OCI-LY1 (cell line): ENCODE measurements around the gene DCX.

Experiments used
- CTCF ChIP-seq: fragments of 200-600 bp; sonication (generic), shearing (Covaris generic); IDR thresholded peaks from 2 replicates; pipeline ENCODE4 v1.5.1; 2017; ENCODE audit warnings: mild to moderate bottlenecking, antibody characterized with exemption, low read length, moderate library complexity, mixed read lengths
- EZH2 ChIP-seq: fragments of 200-600 bp; sonication (generic), shearing (Covaris generic); IDR thresholded peaks from 2 replicates; pipeline ENCODE4 v1.8.0; 2017; ENCODE audit warnings: borderline replicate concordance, mixed run types, mild to moderate bottlenecking, antibody characterized with exemption, low read length, moderate library complexity, mixed read lengths

DNA sequence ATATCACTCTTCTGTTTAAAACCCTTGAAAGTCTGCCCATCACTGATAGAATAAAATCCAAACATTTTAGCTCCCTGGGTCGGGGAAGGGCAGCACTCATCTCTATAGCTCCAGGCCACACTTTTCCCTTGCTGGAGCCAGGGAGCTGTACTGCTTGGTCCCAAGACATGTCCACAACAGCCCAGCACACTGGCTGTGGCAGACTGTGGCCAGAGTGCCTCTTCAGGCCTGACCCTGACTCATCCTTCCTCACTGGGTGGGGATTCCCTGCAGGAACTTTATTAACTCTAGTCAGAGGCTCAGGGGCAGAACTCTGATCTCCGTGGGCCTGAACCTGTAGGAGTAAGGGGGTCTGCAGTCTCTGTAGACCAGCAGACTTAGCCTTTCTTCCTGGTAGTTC is 71.9 kb downstream of the DCX start:
- TF ChIP-seq CTCF (no peak), EZH2 (no peak)
